ENCODE results near the gene PCBP3. TPM values are rescaled to one million over a fixed set of nuclear protein-coding genes. Genes with fewer than 3 reads are reported as not detected.

PCBP3 gene
- total RNA-seq, 2 experiments from 2014 or later: 3.4 to 3.9 TPM

DNA sequence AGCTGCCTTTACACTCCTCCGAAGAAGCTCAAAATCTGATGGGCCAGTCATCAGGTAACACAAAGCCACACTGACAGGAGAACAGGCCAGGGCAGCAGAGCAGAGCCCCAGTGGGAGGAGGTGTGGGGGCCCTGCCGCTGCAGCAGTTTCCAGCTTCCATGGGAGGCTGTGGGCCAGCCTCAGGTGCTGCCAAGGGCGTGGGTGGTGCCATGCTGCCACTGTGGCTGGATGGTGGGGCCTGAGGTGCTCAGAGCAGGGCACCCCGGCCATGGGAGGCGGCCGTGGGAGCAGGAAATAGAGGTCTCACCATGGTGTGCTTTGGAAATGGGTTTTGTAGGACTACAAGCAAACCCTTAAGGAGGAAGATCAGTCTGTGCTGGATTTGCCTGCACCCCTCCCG lies 287.3 kb downstream of the PCBP3 start:
- H3K4me1 Mint-ChIP-seq: peaks cover 5% of the 10 kb centered on the region
- ChIA-PET POLR2A (no interaction called here), CTCF (no interaction called here)
- H3K27me3 Mint-ChIP-seq: peaks cover 10% of the 10 kb centered on the region
- peaks cover 5% of the 10 kb centered on the region for H3K36me3 Mint-ChIP-seq (ENCODE audit: low read depth)
- DNase-seq: no peak
- peaks cover 8% of the 10 kb centered on the region for H3K9me3 Mint-ChIP-seq
- H3K4me3 Mint-ChIP-seq: no peak overlapping the region
- H3K27ac Mint-ChIP-seq: no peak overlapping the region

DNA sequence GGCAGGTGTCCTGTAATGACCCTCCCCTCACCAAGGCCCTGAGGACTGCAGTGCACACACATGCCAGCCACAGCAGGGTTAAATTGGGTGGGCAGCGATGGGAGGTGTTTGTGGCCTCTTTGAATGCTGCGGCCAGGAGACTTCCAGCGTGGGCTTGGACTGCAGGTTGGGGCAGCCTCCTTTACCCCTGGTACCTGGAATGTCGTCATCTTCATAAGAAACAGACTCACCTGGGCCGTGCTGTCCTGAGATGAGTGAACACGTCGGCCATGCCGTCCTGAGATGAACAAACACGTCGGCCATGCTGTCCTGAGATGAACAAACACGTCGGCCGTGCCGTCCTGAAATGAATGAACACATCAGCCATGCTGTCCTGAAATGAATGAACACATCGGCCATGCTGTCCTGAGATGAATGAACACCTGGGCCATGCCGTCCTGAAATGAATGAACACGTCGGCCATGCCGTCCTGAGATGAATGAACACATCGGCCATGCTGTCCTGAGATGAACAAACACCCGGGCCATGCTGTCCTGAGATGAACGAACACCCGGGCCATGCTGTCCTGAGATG lies 288.0 kb downstream of the PCBP3 start:
- Mint-ChIP-seq H3K4me1 (peaks cover 5% of the 10 kb centered on the region), H3K36me3 (ENCODE audit: low read depth) (peaks cover 5% of the 10 kb centered on the region), H3K9me3 (peaks cover 7% of the 10 kb centered on the region), H3K4me3 (no peak overlapping the region), H3K27ac (no peak overlapping the region), H3K27me3 (peaks cover 10% of the 10 kb centered on the region)
- no peak for DNase-seq
- CTCF ChIA-PET: no interaction called here
- POLR2A ChIA-PET: no interaction called here

DNA sequence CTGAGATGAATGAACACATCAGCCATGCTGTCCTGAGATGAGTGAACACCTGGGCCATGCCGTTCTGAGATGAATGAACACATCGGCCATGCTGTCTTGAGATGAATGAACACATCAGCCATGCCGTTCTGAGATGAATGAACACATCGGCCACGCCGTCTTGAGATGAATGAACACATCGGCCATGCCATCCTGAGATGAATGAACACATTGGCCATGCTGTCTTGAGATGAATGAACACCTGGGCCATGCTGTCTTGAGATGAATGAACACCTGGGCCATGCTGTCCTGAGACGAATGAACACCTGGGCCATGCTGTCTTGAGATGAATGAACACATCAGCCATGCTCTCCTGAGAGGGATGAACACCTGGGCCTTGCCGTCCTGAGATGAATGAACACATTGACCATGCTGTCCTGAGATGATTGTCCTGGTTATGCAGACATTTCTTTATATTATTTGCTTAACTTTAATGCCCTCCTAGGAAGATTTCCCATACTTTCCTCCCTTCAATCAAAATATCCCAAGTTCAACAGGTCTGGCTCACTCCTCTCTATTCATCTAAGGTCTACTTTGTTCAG lies 289.5 kb downstream of the PCBP3 start:
- Mint-ChIP-seq H3K27me3 (peaks cover 10% of the 10 kb centered on the region), H3K4me1 (peaks cover 5% of the 10 kb centered on the region), H3K36me3 (ENCODE audit: low read depth) (peaks cover 5% of the 10 kb centered on the region), H3K4me3 (no peak overlapping the region), H3K9me3 (peaks cover 7% of the 10 kb centered on the region), H3K27ac (no peak overlapping the region)
- POLR2A ChIA-PET: no interaction called here
- CTCF ChIA-PET: no interaction called here
- DNase-seq: no peak

DNA sequence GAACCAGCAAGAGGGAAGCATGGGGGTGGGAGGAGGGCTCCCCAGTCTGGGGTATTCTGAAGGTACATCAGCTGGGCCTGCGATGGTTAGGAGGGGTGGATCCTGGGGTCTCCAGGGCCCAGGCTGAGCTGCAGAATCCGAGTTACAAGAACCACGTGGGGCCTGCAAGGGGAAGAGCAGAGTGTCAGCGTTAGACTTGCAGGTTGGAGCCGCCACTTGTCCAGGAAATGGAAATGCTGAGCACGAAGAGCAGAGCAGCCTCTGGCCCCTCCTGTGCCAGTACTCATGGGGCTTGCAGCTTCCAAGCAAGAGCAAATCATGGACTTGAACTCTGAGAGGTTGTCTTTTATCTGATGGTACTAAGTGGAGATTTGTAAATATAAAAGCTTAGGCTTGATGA lies 290.6 kb downstream of the PCBP3 start:
- DNase-seq: no peak
- H3K27ac Mint-ChIP-seq: no peak overlapping the region
- H3K36me3 Mint-ChIP-seq (ENCODE audit: low read depth): peaks cover 5% of the 10 kb centered on the region
- no peak overlapping the region for H3K4me3 Mint-ChIP-seq
- H3K9me3 Mint-ChIP-seq: peaks cover 7% of the 10 kb centered on the region
- H3K4me1 Mint-ChIP-seq: peaks cover 5% of the 10 kb centered on the region
- ChIA-PET POLR2A (no interaction called here), CTCF (no interaction called here)
- peaks cover 10% of the 10 kb centered on the region for H3K27me3 Mint-ChIP-seq

GRCh38 chr21:45934554-45934953 lies 291.0 kb downstream of the PCBP3 start:
- peaks cover 7% of the 10 kb centered on the region for H3K9me3 Mint-ChIP-seq
- ChIA-PET POLR2A (no interaction called here), CTCF (no interaction called here)
- H3K27me3 Mint-ChIP-seq: peaks cover 10% of the 10 kb centered on the region
- no peak overlapping the region for H3K4me3 Mint-ChIP-seq
- H3K4me1 Mint-ChIP-seq: peaks cover 5% of the 10 kb centered on the region
- DNase-seq: no peak
- peaks cover 5% of the 10 kb centered on the region for H3K36me3 Mint-ChIP-seq (ENCODE audit: low read depth)
- no peak overlapping the region for H3K27ac Mint-ChIP-seq

- Mint-ChIP-seq H3K27me3 (peaks cover 10% of the 10 kb centered on the region), H3K9me3 (peaks cover 7% of the 10 kb centered on the region), H3K4me3 (no peak overlapping the region), H3K4me1 (peaks cover 5% of the 10 kb centered on the region), H3K27ac (no peak overlapping the region), H3K36me3 (ENCODE audit: low read depth) (peaks cover 5% of the 10 kb centered on the region)
- CTCF ChIA-PET: no interaction called here
- no peak for DNase-seq
- POLR2A ChIA-PET: no interaction called here
These were observed 292.1 kb downstream of the PCBP3 start for GRCh38 chr21:45935628-45936027.

- CTCF ChIA-PET: no interaction called here
- Mint-ChIP-seq H3K27ac (no peak overlapping the region), H3K4me3 (no peak overlapping the region), H3K27me3 (peaks cover 5% of the 10 kb centered on the region), H3K4me1 (peaks cover 4% of the 10 kb centered on the region), H3K36me3 (ENCODE audit: low read depth) (peaks cover 4% of the 10 kb centered on the region), H3K9me3 (peaks cover 3% of the 10 kb centered on the region)
- no peak for DNase-seq
- POLR2A ChIA-PET: no interaction called here
These were observed 294.4 kb downstream of the PCBP3 start for GRCh38 chr21:45937721-45938452.

GRCh38 chr21:45938453-45938755 lies 294.9 kb downstream of the PCBP3 start:
- ChIA-PET POLR2A (no interaction called here), CTCF (no interaction called here)
- Mint-ChIP-seq H3K9me3 (no peaks in the 10 kb centered on the region), H3K36me3 (ENCODE audit: low read depth) (no peaks in the 10 kb centered on the region), H3K4me1 (no peaks in the 10 kb centered on the region), H3K27ac (no peak overlapping the region), H3K27me3 (no peaks in the 10 kb centered on the region), H3K4me3 (no peak overlapping the region)
- DNase-seq: no peak

DNA sequence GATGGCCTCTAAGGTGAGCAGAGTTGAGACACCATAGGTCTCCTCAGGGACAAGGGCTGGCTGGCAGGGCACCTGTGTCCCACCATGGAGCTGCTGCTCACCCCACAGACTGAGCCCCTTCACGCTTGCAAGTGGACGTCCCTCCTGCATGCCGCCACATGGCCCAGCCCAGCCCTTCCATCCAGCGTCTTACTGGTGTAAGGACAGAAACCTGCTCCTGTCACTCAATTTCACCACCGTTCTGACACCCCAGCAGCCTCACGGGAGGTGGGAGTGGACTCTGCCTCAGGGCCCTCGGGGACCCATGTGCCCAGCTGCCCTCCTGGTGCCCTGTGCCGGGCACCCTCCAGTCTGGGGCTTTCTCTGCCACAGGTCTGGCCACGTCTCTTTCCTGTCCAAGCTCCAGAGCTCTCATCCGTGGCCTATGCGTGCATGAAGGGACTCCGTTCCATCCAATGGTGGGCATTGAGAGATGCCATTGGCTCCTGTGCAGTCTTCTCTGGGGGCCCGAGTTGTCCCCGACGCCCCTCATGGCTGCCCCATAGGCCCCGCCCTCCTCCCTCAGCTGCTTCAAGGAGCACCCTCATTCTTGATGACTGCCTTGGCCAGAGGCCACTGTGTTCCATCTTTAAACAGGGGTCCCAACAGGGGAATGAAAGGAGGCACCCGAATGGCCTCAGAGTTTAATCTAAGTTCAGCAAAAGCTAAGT lies 295.4 kb downstream of the PCBP3 start:
- CTCF ChIA-PET: no interaction called here
- no peak overlapping the region for H3K27ac Mint-ChIP-seq
- no peaks in the 10 kb centered on the region for H3K9me3 Mint-ChIP-seq

GRCh38 chr21:45939521-45940045 lies 296.1 kb downstream of the PCBP3 start:
- Mint-ChIP-seq H3K27me3 (no peaks in the 10 kb centered on the region), H3K4me3 (no peak overlapping the region), H3K27ac (no peak overlapping the region), H3K36me3 (ENCODE audit: low read depth) (no peaks in the 10 kb centered on the region), H3K9me3 (no peaks in the 10 kb centered on the region), H3K4me1 (no peaks in the 10 kb centered on the region)
- CTCF ChIA-PET: no interaction called here
- POLR2A ChIA-PET: no interaction called here
- DNase-seq: no peak

More for the DNA sequence above, 295.4 kb downstream of the PCBP3 start:
- Mint-ChIP-seq H3K27me3 (no peaks in the 10 kb centered on the region), H3K36me3 (ENCODE audit: low read depth) (no peaks in the 10 kb centered on the region), H3K4me3 (no peak overlapping the region), H3K4me1 (no peaks in the 10 kb centered on the region)
- POLR2A ChIA-PET: no interaction called here
- no peak for DNase-seq

DNA sequence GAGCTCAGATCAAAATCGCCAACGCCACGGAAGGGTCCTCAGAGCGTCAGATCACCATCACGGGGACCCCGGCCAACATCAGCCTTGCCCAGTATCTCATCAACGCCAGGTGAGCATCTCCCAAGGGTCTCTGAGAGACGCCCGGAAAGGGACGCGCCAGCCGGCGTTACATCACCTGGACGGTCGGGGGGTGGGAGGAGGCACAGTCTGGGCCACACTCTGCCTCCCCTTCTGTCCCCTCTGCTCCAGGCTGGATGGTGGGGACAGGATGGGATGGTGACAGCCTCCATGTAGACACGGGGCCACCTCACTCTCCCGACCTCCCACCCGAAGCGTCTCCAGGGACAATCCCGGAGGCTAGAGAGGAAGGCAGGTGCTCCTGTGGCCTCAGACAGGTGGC lies 296.6 kb downstream of the PCBP3 start:
- ChIA-PET CTCF (no interaction called here), POLR2A (no interaction called here)
- H3K9me3 Mint-ChIP-seq: no peaks in the 10 kb centered on the region
- no peaks in the 10 kb centered on the region for H3K36me3 Mint-ChIP-seq (ENCODE audit: low read depth)
- H3K4me3 Mint-ChIP-seq: no peak overlapping the region
- H3K27ac Mint-ChIP-seq: no peak overlapping the region
- no peak for DNase-seq
- H3K4me1 Mint-ChIP-seq: no peaks in the 10 kb centered on the region
- H3K27me3 Mint-ChIP-seq: no peaks in the 10 kb centered on the region

DNA sequence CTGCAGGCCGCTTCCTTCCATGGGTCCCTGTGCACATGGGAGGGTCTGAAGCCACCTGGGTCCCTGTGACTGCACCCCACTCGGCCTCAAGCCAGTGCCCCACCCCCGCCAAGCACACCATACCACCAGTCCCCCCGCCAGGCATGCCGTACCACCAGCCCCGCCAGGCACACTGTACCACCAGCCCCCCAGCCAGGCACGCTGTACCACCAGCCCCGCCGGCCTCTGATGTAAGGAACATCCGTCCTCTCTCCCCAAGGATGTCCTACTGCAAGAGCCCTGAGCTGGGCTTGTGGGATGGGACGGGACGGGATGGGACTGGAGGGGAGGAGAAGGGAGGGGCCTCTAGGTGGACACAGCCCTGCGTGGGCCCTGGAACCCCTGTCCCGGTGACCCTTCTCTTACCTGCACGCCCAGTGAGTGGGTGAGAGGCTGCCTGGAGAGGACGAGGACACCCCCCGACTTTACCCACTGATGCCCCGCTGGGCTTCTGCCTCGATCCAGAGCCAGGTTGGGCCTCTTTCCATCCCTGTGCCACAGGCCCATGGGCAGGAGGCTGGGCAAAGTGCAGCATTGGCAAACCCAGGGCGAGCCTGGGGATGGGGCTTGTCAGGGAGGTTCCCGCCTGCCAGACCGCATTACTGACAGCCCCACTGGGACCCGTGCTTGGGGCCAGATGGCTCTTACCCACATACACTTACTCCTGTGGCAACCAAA lies 297.3 kb downstream of the PCBP3 start:
- H3K4me3 Mint-ChIP-seq: no peak overlapping the region
- no peaks in the 10 kb centered on the region for H3K9me3 Mint-ChIP-seq
- CTCF ChIA-PET: no interaction called here
- H3K4me1 Mint-ChIP-seq: no peaks in the 10 kb centered on the region
- H3K27me3 Mint-ChIP-seq: no peaks in the 10 kb centered on the region
- POLR2A ChIA-PET: no interaction called here
- no peak overlapping the region for H3K27ac Mint-ChIP-seq
- H3K36me3 Mint-ChIP-seq (ENCODE audit: low read depth): no peaks in the 10 kb centered on the region
- DNase-seq: no peak

- no peak for DNase-seq
- no peaks in the 10 kb centered on the region for H3K27me3 Mint-ChIP-seq
- CTCF ChIA-PET: no interaction called here
- no peaks in the 10 kb centered on the region for H3K9me3 Mint-ChIP-seq
- H3K4me1 Mint-ChIP-seq: no peaks in the 10 kb centered on the region
- no peak overlapping the region for H3K4me3 Mint-ChIP-seq
- no peak overlapping the region for H3K27ac Mint-ChIP-seq
- POLR2A ChIA-PET: no interaction called here
- no peaks in the 10 kb centered on the region for H3K36me3 Mint-ChIP-seq (ENCODE audit: low read depth)
These were observed 297.8 kb downstream of the PCBP3 start for GRCh38 chr21:45941338-45941710.
